H1 (cell line): ENCODE results near the gene MSI2. TPM values are rescaled to one million over a fixed set of nuclear protein-coding genes. Genes with fewer than 3 reads are reported as not detected.
A peak's percentile ranks its signal among the peaks of the same experiment; 100 is the strongest.

Experiments used
- CTCF ChIA-PET: fragments of 300-600 bp; sonication (Branson Sonifier 250); formaldehyde crosslinking; loops from one replicate; lab custom pipeline; 2021; ENCODE audit not compliant: partially characterized antibody; lab: Charles Lee
- POLR2A ChIA-PET: fragments of 300-600 bp; sonication (Branson Sonifier 250); formaldehyde crosslinking; loops from one replicate; lab custom pipeline; 2021; ENCODE audit warnings: inconsistent platforms; ENCODE audit not compliant: partially characterized antibody; lab: Charles Lee
- DNase-seq, 2 experiments: peaks; one replicate each; pipeline versions ENCODE4 v3.0.0 to v3.0.0-alpha.2; 2010 to 2022; ENCODE audit warnings: low spot score in 2 of 2, low read depth in 1 of 2, mixed read lengths in 1 of 2
- FAIRE-seq: peaks from 2 replicates; lab custom pipeline; 2011; peaks lifted over from hg19 to GRCh38; lab: Jason Lieb, UNC
- H2AFZ ChIP-seq: 2 replicates; pipeline ENCODE4 v1.8.1; 2012; ENCODE audit warnings: low read length, inconsistent platforms
- H2AK5ac ChIP-seq: 2 replicates; pipeline ENCODE4 v1.6.1; 2013; ENCODE audit warnings: low read depth, low read length
- H2BK120ac ChIP-seq: replicated peaks from 2 replicates; pipeline ENCODE3; 2013; ENCODE audit warnings: low read depth, low read length, inconsistent platforms
- H2BK12ac ChIP-seq: 2 replicates; pipeline ENCODE4 v1.6.1; 2013; ENCODE audit warnings: low read depth, low read length
- H2BK15ac ChIP-seq: 2 replicates; pipeline ENCODE4 v1.6.1; 2013; ENCODE audit warnings: low read length
- H2BK20ac ChIP-seq: 2 replicates; pipeline ENCODE4 v1.6.1; 2013; ENCODE audit warnings: low read length
- H2BK5ac ChIP-seq: 2 replicates; pipeline ENCODE4 v1.6.1; 2013; ENCODE audit warnings: low read depth, low read length
- H3K14ac ChIP-seq: 2 replicates; pipeline ENCODE4 v1.6.1; 2013; ENCODE audit warnings: inconsistent platforms; ENCODE audit not compliant: insufficient read length
- H3K18ac ChIP-seq: 2 replicates; pipeline ENCODE4 v1.6.1; 2013; ENCODE audit warnings: low read length; ENCODE audit errors: extremely low read depth
- H3K23ac ChIP-seq: 2 replicates; pipeline ENCODE4 v1.6.1; 2013; ENCODE audit warnings: inconsistent platforms; ENCODE audit not compliant: insufficient read length
- H3K23me2 ChIP-seq: 2 replicates; pipeline ENCODE4 v1.6.1; 2013; ENCODE audit warnings: low read depth, low read length
- H3K27ac ChIP-seq: 2 replicates; pipeline ENCODE4 v1.6.1; 2011; ENCODE audit warnings: low read depth, low read length, inconsistent platforms
- H3K27me3 ChIP-seq, 4 experiments: replicated peaks in 1 of 4; 1 replicate in 1 of 4; 2 replicates in 3 of 4; pipeline versions ENCODE4 v1.6.1 to v1.8.1; 2011 to 2013; ENCODE audit warnings: low read length in 3 of 4, mild to moderate bottlenecking in 3 of 4, inconsistent platforms in 2 of 4, mixed read lengths in 2 of 4, moderate library complexity in 1 of 4; ENCODE audit not compliant: control insufficient read depth in 3 of 4, insufficient read depth in 3 of 4; ENCODE audit errors: extremely low read depth in 1 of 4
- H3K36me3 ChIP-seq, 4 experiments: 2 replicates each; pipeline versions ENCODE4 v1.6.1 to v1.8.1; 2011 to 2013; ENCODE audit warnings: mild to moderate bottlenecking in 4 of 4, low read length in 3 of 4, moderate library complexity in 2 of 4, control low read depth in 1 of 4, inconsistent platforms in 1 of 4; ENCODE audit not compliant: insufficient read depth in 4 of 4, control insufficient read depth in 2 of 4
- H3K4ac ChIP-seq: replicated peaks from 2 replicates; pipeline ENCODE3; 2013; ENCODE audit warnings: low read length, low read depth, mixed read lengths, inconsistent platforms; ENCODE audit not compliant: insufficient read length
- H3K4me1 ChIP-seq, 4 experiments: replicated peaks in 1 of 4; 1 replicate in 1 of 4; 2 replicates in 3 of 4; pipeline versions ENCODE4 v1.6.1 to v1.8.1; 2011 to 2013; ENCODE audit warnings: low read length in 3 of 4, inconsistent platforms in 2 of 4, mixed read lengths in 1 of 4; ENCODE audit not compliant: insufficient read depth in 4 of 4, control insufficient read depth in 3 of 4
- H3K4me2 ChIP-seq, 2 experiments: 2 replicates each; pipeline versions ENCODE4 v1.6.1 to v1.8.1; 2011 to 2013; ENCODE audit warnings: low read depth in 2 of 2, low read length in 2 of 2, control low read depth in 1 of 2, inconsistent platforms in 1 of 2, mild to moderate bottlenecking in 1 of 2; ENCODE audit not compliant: insufficient read depth in 1 of 2
- H3K4me3 ChIP-seq, 4 experiments: fragments of 200-600, 300-600 bp in 1 of 4; sonication (generic), shearing (Covaris generic), sonication (Bioruptor Twin) in 1 of 4; 2 replicates each; pipeline versions ENCODE4 v1.5.1 to v1.8.1; 2011 to 2016; ENCODE audit warnings: low read length in 4 of 4, low read depth in 3 of 4, control low read depth in 2 of 4, inconsistent platforms in 2 of 4, mild to moderate bottlenecking in 2 of 4, mixed read lengths in 1 of 4, moderate library complexity in 1 of 4; ENCODE audit not compliant: insufficient read depth in 2 of 4; ENCODE audit errors: extremely low read depth in 1 of 4
- H3K56ac ChIP-seq: replicated peaks from 2 replicates; pipeline ENCODE3; 2013; ENCODE audit warnings: low read depth, mild to moderate bottlenecking, mixed read lengths, low read length, inconsistent platforms; ENCODE audit not compliant: insufficient read length
- H3K79me1 ChIP-seq: 2 replicates; pipeline ENCODE4 v1.6.1; 2013; ENCODE audit warnings: low read depth, low read length, control low read depth
- H3K79me2 ChIP-seq, 2 experiments: 2 replicates each; pipeline versions ENCODE4 v1.6.1 to v1.8.1; 2012 to 2013; ENCODE audit warnings: low read length in 2 of 2, mild to moderate bottlenecking in 2 of 2, inconsistent platforms in 1 of 2; ENCODE audit not compliant: insufficient read depth in 2 of 2, control insufficient read depth in 1 of 2
- H3K9ac ChIP-seq, 4 experiments: replicated peaks in 1 of 4; 1 replicate in 1 of 4; 2 replicates in 3 of 4; pipeline versions ENCODE4 v1.6.1 to v1.8.1; 2011 to 2013; ENCODE audit warnings: low read depth in 3 of 4, low read length in 3 of 4, control low read depth in 2 of 4, mild to moderate bottlenecking in 2 of 4, moderate library complexity in 2 of 4, inconsistent platforms in 1 of 4; ENCODE audit errors: extremely low read depth in 1 of 4
- H3K9me3 ChIP-seq, 2 experiments: 2 replicates each; pipeline versions ENCODE4 v1.6.1 to v1.8.1; 2012 to 2013; ENCODE audit warnings: mild to moderate bottlenecking in 2 of 2, moderate library complexity in 2 of 2, control low read depth in 1 of 2, inconsistent platforms in 1 of 2, low read depth in 1 of 2, low read length in 1 of 2, mixed read lengths in 1 of 2; ENCODE audit not compliant: insufficient read depth in 2 of 2
- H4K20me1 ChIP-seq, 2 experiments: replicated peaks in 1 of 2; 2 replicates each; pipeline versions ENCODE3 to v1.8.1; 2011 to 2013; ENCODE audit warnings: inconsistent platforms in 2 of 2, low read length in 2 of 2, mild to moderate bottlenecking in 1 of 2; ENCODE audit not compliant: insufficient read depth in 2 of 2, control insufficient read depth in 1 of 2
- H4K5ac ChIP-seq: 2 replicates; pipeline ENCODE4 v1.6.1; 2013; ENCODE audit warnings: low read length, low read depth, mixed read lengths, inconsistent platforms; ENCODE audit not compliant: insufficient read length
- H4K8ac ChIP-seq: 2 replicates; pipeline ENCODE4 v1.8.0; 2013; ENCODE audit warnings: mild to moderate bottlenecking, moderate library complexity, low read length, inconsistent platforms; ENCODE audit not compliant: insufficient read depth; ENCODE audit errors: extremely low read depth
- H4K91ac ChIP-seq: replicated peaks from 2 replicates; pipeline ENCODE3; 2013; ENCODE audit warnings: low read length, mixed read lengths, inconsistent platforms; ENCODE audit not compliant: insufficient read length
- ATF3 ChIP-seq: IDR thresholded peaks from 2 replicates; pipeline ENCODE4 v1.6.1; 2011; ENCODE audit warnings: low read depth, mild to moderate bottlenecking, low read length; ENCODE audit not compliant: insufficient read depth
- CBX8 ChIP-seq: fragments of 300-800, 300-1000 bp; sonication (generic); IDR thresholded peaks from 2 replicates; pipeline ENCODE4 v1.7.1; 2016; ENCODE audit warnings: low read depth, low read length, borderline replicate concordance
- CTBP2 ChIP-seq: IDR thresholded peaks from 2 replicates; pipeline ENCODE4 v1.7.0; 2011; ENCODE audit warnings: borderline replicate concordance, mild to moderate bottlenecking, moderate library complexity, mixed read lengths, low read length; ENCODE audit not compliant: insufficient read depth, insufficient read length
- CTCF ChIP-seq, 3 experiments: IDR thresholded peaks; 1 replicate in 2 of 3; 2 replicates in 1 of 3; pipeline versions ENCODE4 v1.5.1 to v1.6.1; 2011; ENCODE audit warnings: low read length in 3 of 3, mild to moderate bottlenecking in 3 of 3, inconsistent platforms in 2 of 3, low read depth in 1 of 3, moderate library complexity in 1 of 3; ENCODE audit not compliant: insufficient read depth in 1 of 3; ENCODE audit errors: control extremely low read depth in 1 of 3
- GABPA ChIP-seq: IDR thresholded peaks from 2 replicates; pipeline ENCODE4 v1.6.1; 2011; ENCODE audit warnings: mild to moderate bottlenecking, low read length, moderate library complexity, borderline replicate concordance; ENCODE audit not compliant: insufficient read depth
- KDM1A ChIP-seq: fragments of 200-600, 300-600 bp; sonication (generic); IDR thresholded peaks from 2 replicates; pipeline ENCODE4 v1.7.1; 2016; ENCODE audit warnings: mild to moderate bottlenecking, low read length, borderline replicate concordance
- KDM4A ChIP-seq: IDR thresholded peaks from one replicate; pipeline ENCODE4 v1.7.1; 2012; ENCODE audit warnings: low read depth, mild to moderate bottlenecking, moderate library complexity, low read length, inconsistent platforms; ENCODE audit not compliant: severe bottlenecking
- TAF1 ChIP-seq: IDR thresholded peaks from 2 replicates; pipeline ENCODE4 v1.6.1; 2011; ENCODE audit warnings: mild to moderate bottlenecking, low read depth, low read length
- TEAD4 ChIP-seq: IDR thresholded peaks from 2 replicates; pipeline ENCODE4 v1.6.1; 2012; ENCODE audit warnings: low read depth, low read length, inconsistent platforms, mixed read lengths
- WGBS, 2 experiments: shearing (Covaris generic) in 1 of 2; methylation state at CpG; one replicate each; pipeline versions ENCODE4 v1.1.6 to v1.1.7; 2013 to 2015; ENCODE audit warnings: low lambda C conversion rate in 2 of 2, mixed read lengths in 2 of 2, inconsistent platforms in 1 of 2, low coverage in 1 of 2, missing lambda C conversion rate in 1 of 2; ENCODE audit not compliant: insufficient replicate concordance in 2 of 2, insufficient coverage in 1 of 2, insufficient read length in 1 of 2; ENCODE audit errors: extremely low coverage in 1 of 2, missing lambda C conversion rate in 1 of 2; 5-methylcytosine and 5-hydroxymethylcytosine counted together
- polyA plus RNA-seq, 7 experiments: library from polyadenylated mRNA; depleted of rRNA in 3 of 7; stranded (reverse) in 5 of 7; unstranded in 2 of 7; fragments of >200 nt in 5 of 7; fragments of 200-250 nt in 2 of 7; gene quantifications; 1 replicate in 5 of 7; 2 replicates in 1 of 7; 4 replicates in 1 of 7; pipeline versions ENCODE4 v1.2.1 to v1.2.3, GENCODE V29; 2011 to 2013; ENCODE audit warnings: missing spikeins in 2 of 7, mixed read lengths in 2 of 7
- total RNA-seq: library from RNA; stranded (reverse); fragmentation: NEBNext Ultra II Directional; extraction: Animal tissue kit (Norgen Biotek cat#: 25700); gene quantifications from 2 replicates; pipeline ENCODE4 v1.2.1, GENCODE V29; 2021

The MSI2 gene
- total and polyA plus RNA-seq, 2 of the 8 experiments (the other 6 are each of a cell fraction or from before 2014, with no cell fraction given), result 36.7 to 80.6 TPM

- no peaks in the 10 kb centered on the region for H3K36me3 ChIP-seq
- peaks cover 0 to 1% of the 10 kb centered on the region in 2 experiments for H4K20me1 ChIP-seq
- peak overlapping the region; percentile 77; the same call in 1 of the 2 replicates for H2BK20ac ChIP-seq
- ChIA-PET CTCF (interaction anchor here (0.8 to 1.0 kb wide), 2 partner anchors 9 to 101 kb away, joined by 3 to 5 read pairs; no protein-coding TSS in a partner anchor), POLR2A (no interaction called here)
- no peak overlapping the region for H3K9ac ChIP-seq
- no peaks in the 10 kb centered on the region for H3K79me1 ChIP-seq
- H2AFZ ChIP-seq, result no peak overlapping the region
- peak overlapping the region; percentile 4; the same call in 1 of the 2 replicates for H3K18ac ChIP-seq
- no peaks in the 10 kb centered on the region for H3K27me3 ChIP-seq
- H3K23ac ChIP-seq, result no peak overlapping the region
- H2BK12ac ChIP-seq, result no peak overlapping the region
- no peaks in the 10 kb centered on the region for H3K23me2 ChIP-seq
- H3K4me1 ChIP-seq, result peaks cover 0 to 13% (median 1%) of the 10 kb centered on the region in 4 experiments; a peak in 3 of 7 replicates
- no peak overlapping the region for H2BK5ac ChIP-seq
- H2BK120ac ChIP-seq, result peak overlapping the region; percentile 4
- H2BK15ac ChIP-seq, result no peak overlapping the region
- no peak overlapping the region for H3K27ac ChIP-seq
- no peak overlapping the region for H2AK5ac ChIP-seq
- no peak for FAIRE-seq
- no peak overlapping the region for H3K56ac ChIP-seq
- no peak overlapping the region for H4K91ac ChIP-seq
- H3K4me3 ChIP-seq, result no peak overlapping the region
- H4K5ac ChIP-seq, result no peak overlapping the region
- no peak overlapping the region for H3K14ac ChIP-seq
- DNase-seq, result no peak
- 97% methylated on average over 2 of the region's 2 CpGs; no CpG with 5 or more reads in 1 of the 2 experiments for WGBS, 2 experiments
- no peaks in the 10 kb centered on the region for H3K9me3 ChIP-seq
- H3K4me2 ChIP-seq, result no peak overlapping the region
- H4K8ac ChIP-seq, result no peak overlapping the region
- no peaks in the 10 kb centered on the region for H3K79me2 ChIP-seq
- no peak overlapping the region for H3K4ac ChIP-seq
- TF ChIP-seq TAF1, result no peak
- no peak for TF ChIP-seq KDM4A
- no peak for TF ChIP-seq CTBP2
- TF ChIP-seq KDM1A, result no peak
- no peak for TF ChIP-seq CTCF (IDR thresholded peaks at IDR 0.05; ENCODE audit: control extremely low read depth in 1 of 3, insufficient read depth in 1 of 3, low read depth in 1 of 3, low read length in 3 of 3)
- TF ChIP-seq TEAD4, result no peak
- no peak for TF ChIP-seq GABPA
- no peak for TF ChIP-seq ATF3
- TF ChIP-seq CBX8, result no peak
Observed at GRCh38 chr17:57234061-57234738, 22.1 kb upstream of the MSI2 start.
